H1 (cell line): ENCODE results near the gene PCNX3. TPM values are rescaled to one million over a fixed set of nuclear protein-coding genes. Genes with fewer than 3 reads are reported as not detected.

Experiments
- CTCF ChIA-PET: fragments of 300-600 bp; sonication (Branson Sonifier 250); formaldehyde crosslinking; loops from one replicate; lab custom pipeline; 2021; ENCODE audit not compliant: partially characterized antibody; lab: Charles Lee
- POLR2A ChIA-PET: fragments of 300-600 bp; sonication (Branson Sonifier 250); formaldehyde crosslinking; loops from one replicate; lab custom pipeline; 2021; ENCODE audit warnings: inconsistent platforms; ENCODE audit not compliant: partially characterized antibody; lab: Charles Lee
- DNase-seq, 2 experiments: peaks; one replicate each; pipeline versions ENCODE4 v3.0.0 to v3.0.0-alpha.2; 2010 to 2022; ENCODE audit warnings: low spot score in 2 of 2, low read depth in 1 of 2, mixed read lengths in 1 of 2
- FAIRE-seq: peaks from 2 replicates; lab custom pipeline; 2011; peaks lifted over from hg19 to GRCh38; lab: Jason Lieb, UNC
- H2AFZ ChIP-seq: 2 replicates; pipeline ENCODE4 v1.8.1; 2012; ENCODE audit warnings: low read length, inconsistent platforms
- H2AK5ac ChIP-seq: 2 replicates; pipeline ENCODE4 v1.6.1; 2013; ENCODE audit warnings: low read depth, low read length
- H2BK120ac ChIP-seq: replicated peaks from 2 replicates; pipeline ENCODE3; 2013; ENCODE audit warnings: low read depth, low read length, inconsistent platforms
- H2BK12ac ChIP-seq: 2 replicates; pipeline ENCODE4 v1.6.1; 2013; ENCODE audit warnings: low read depth, low read length
- H2BK15ac ChIP-seq: 2 replicates; pipeline ENCODE4 v1.6.1; 2013; ENCODE audit warnings: low read length
- H2BK20ac ChIP-seq: 2 replicates; pipeline ENCODE4 v1.6.1; 2013; ENCODE audit warnings: low read length
- H2BK5ac ChIP-seq: 2 replicates; pipeline ENCODE4 v1.6.1; 2013; ENCODE audit warnings: low read depth, low read length
- H3K14ac ChIP-seq: 2 replicates; pipeline ENCODE4 v1.6.1; 2013; ENCODE audit warnings: inconsistent platforms; ENCODE audit not compliant: insufficient read length
- H3K18ac ChIP-seq: 2 replicates; pipeline ENCODE4 v1.6.1; 2013; ENCODE audit warnings: low read length; ENCODE audit errors: extremely low read depth
- H3K23ac ChIP-seq: 2 replicates; pipeline ENCODE4 v1.6.1; 2013; ENCODE audit warnings: inconsistent platforms; ENCODE audit not compliant: insufficient read length
- H3K23me2 ChIP-seq: 2 replicates; pipeline ENCODE4 v1.6.1; 2013; ENCODE audit warnings: low read depth, low read length
- H3K27ac ChIP-seq: 2 replicates; pipeline ENCODE4 v1.6.1; 2011; ENCODE audit warnings: low read depth, low read length, inconsistent platforms
- H3K27me3 ChIP-seq, 4 experiments: replicated peaks in 1 of 4; 1 replicate in 1 of 4; 2 replicates in 3 of 4; pipeline versions ENCODE4 v1.6.1 to v1.8.1; 2011 to 2013; ENCODE audit warnings: low read length in 3 of 4, mild to moderate bottlenecking in 3 of 4, inconsistent platforms in 2 of 4, mixed read lengths in 2 of 4, moderate library complexity in 1 of 4; ENCODE audit not compliant: control insufficient read depth in 3 of 4, insufficient read depth in 3 of 4; ENCODE audit errors: extremely low read depth in 1 of 4
- H3K36me3 ChIP-seq, 4 experiments: 2 replicates each; pipeline versions ENCODE4 v1.6.1 to v1.8.1; 2011 to 2013; ENCODE audit warnings: mild to moderate bottlenecking in 4 of 4, low read length in 3 of 4, moderate library complexity in 2 of 4, control low read depth in 1 of 4, inconsistent platforms in 1 of 4; ENCODE audit not compliant: insufficient read depth in 4 of 4, control insufficient read depth in 2 of 4
- H3K4ac ChIP-seq: replicated peaks from 2 replicates; pipeline ENCODE3; 2013; ENCODE audit warnings: low read length, low read depth, mixed read lengths, inconsistent platforms; ENCODE audit not compliant: insufficient read length
- H3K4me1 ChIP-seq, 4 experiments: replicated peaks in 1 of 4; 1 replicate in 1 of 4; 2 replicates in 3 of 4; pipeline versions ENCODE4 v1.6.1 to v1.8.1; 2011 to 2013; ENCODE audit warnings: low read length in 3 of 4, inconsistent platforms in 2 of 4, mixed read lengths in 1 of 4; ENCODE audit not compliant: insufficient read depth in 4 of 4, control insufficient read depth in 3 of 4
- H3K4me2 ChIP-seq, 2 experiments: 2 replicates each; pipeline versions ENCODE4 v1.6.1 to v1.8.1; 2011 to 2013; ENCODE audit warnings: low read depth in 2 of 2, low read length in 2 of 2, control low read depth in 1 of 2, inconsistent platforms in 1 of 2, mild to moderate bottlenecking in 1 of 2; ENCODE audit not compliant: insufficient read depth in 1 of 2
- H3K4me3 ChIP-seq, 4 experiments: fragments of 200-600, 300-600 bp in 1 of 4; sonication (generic), shearing (Covaris generic), sonication (Bioruptor Twin) in 1 of 4; 2 replicates each; pipeline versions ENCODE4 v1.5.1 to v1.8.1; 2011 to 2016; ENCODE audit warnings: low read length in 4 of 4, low read depth in 3 of 4, control low read depth in 2 of 4, inconsistent platforms in 2 of 4, mild to moderate bottlenecking in 2 of 4, mixed read lengths in 1 of 4, moderate library complexity in 1 of 4; ENCODE audit not compliant: insufficient read depth in 2 of 4; ENCODE audit errors: extremely low read depth in 1 of 4
- H3K56ac ChIP-seq: replicated peaks from 2 replicates; pipeline ENCODE3; 2013; ENCODE audit warnings: low read depth, mild to moderate bottlenecking, mixed read lengths, low read length, inconsistent platforms; ENCODE audit not compliant: insufficient read length
- H3K79me1 ChIP-seq: 2 replicates; pipeline ENCODE4 v1.6.1; 2013; ENCODE audit warnings: low read depth, low read length, control low read depth
- H3K79me2 ChIP-seq, 2 experiments: 2 replicates each; pipeline versions ENCODE4 v1.6.1 to v1.8.1; 2012 to 2013; ENCODE audit warnings: low read length in 2 of 2, mild to moderate bottlenecking in 2 of 2, inconsistent platforms in 1 of 2; ENCODE audit not compliant: insufficient read depth in 2 of 2, control insufficient read depth in 1 of 2
- H3K9ac ChIP-seq, 4 experiments: replicated peaks in 1 of 4; 1 replicate in 1 of 4; 2 replicates in 3 of 4; pipeline versions ENCODE4 v1.6.1 to v1.8.1; 2011 to 2013; ENCODE audit warnings: low read depth in 3 of 4, low read length in 3 of 4, control low read depth in 2 of 4, mild to moderate bottlenecking in 2 of 4, moderate library complexity in 2 of 4, inconsistent platforms in 1 of 4; ENCODE audit errors: extremely low read depth in 1 of 4
- H3K9me3 ChIP-seq, 2 experiments: 2 replicates each; pipeline versions ENCODE4 v1.6.1 to v1.8.1; 2012 to 2013; ENCODE audit warnings: mild to moderate bottlenecking in 2 of 2, moderate library complexity in 2 of 2, control low read depth in 1 of 2, inconsistent platforms in 1 of 2, low read depth in 1 of 2, low read length in 1 of 2, mixed read lengths in 1 of 2; ENCODE audit not compliant: insufficient read depth in 2 of 2
- H4K20me1 ChIP-seq, 2 experiments: replicated peaks in 1 of 2; 2 replicates each; pipeline versions ENCODE3 to v1.8.1; 2011 to 2013; ENCODE audit warnings: inconsistent platforms in 2 of 2, low read length in 2 of 2, mild to moderate bottlenecking in 1 of 2; ENCODE audit not compliant: insufficient read depth in 2 of 2, control insufficient read depth in 1 of 2
- H4K5ac ChIP-seq: 2 replicates; pipeline ENCODE4 v1.6.1; 2013; ENCODE audit warnings: low read length, low read depth, mixed read lengths, inconsistent platforms; ENCODE audit not compliant: insufficient read length
- H4K8ac ChIP-seq: 2 replicates; pipeline ENCODE4 v1.8.0; 2013; ENCODE audit warnings: mild to moderate bottlenecking, moderate library complexity, low read length, inconsistent platforms; ENCODE audit not compliant: insufficient read depth; ENCODE audit errors: extremely low read depth
- H4K91ac ChIP-seq: replicated peaks from 2 replicates; pipeline ENCODE3; 2013; ENCODE audit warnings: low read length, mixed read lengths, inconsistent platforms; ENCODE audit not compliant: insufficient read length
- BACH1 ChIP-seq: IDR thresholded peaks from 2 replicates; pipeline ENCODE4 v1.6.1; 2012; ENCODE audit warnings: low read length, improper control_type of control experiment
- GTF2F1 ChIP-seq: IDR thresholded peaks from 2 replicates; pipeline ENCODE4 v1.6.1; 2012; ENCODE audit warnings: low read depth, low read length, improper control_type of control experiment, borderline replicate concordance
- JUN ChIP-seq: IDR thresholded peaks from 2 replicates; pipeline ENCODE4 v1.6.1; 2011; ENCODE audit warnings: low read depth, mild to moderate bottlenecking, improper control_type of control experiment, low read length
- KDM4A ChIP-seq: IDR thresholded peaks from one replicate; pipeline ENCODE4 v1.7.1; 2012; ENCODE audit warnings: low read depth, mild to moderate bottlenecking, moderate library complexity, low read length, inconsistent platforms; ENCODE audit not compliant: severe bottlenecking
- POLR2AphosphoS5 ChIP-seq: IDR thresholded peaks from 2 replicates; pipeline ENCODE4 v1.6.1; 2011; ENCODE audit warnings: low read depth, low read length
- RXRA ChIP-seq: IDR thresholded peaks from 2 replicates; pipeline ENCODE4 v1.6.1; 2011; ENCODE audit warnings: low read depth, mild to moderate bottlenecking, low read length, moderate library complexity; ENCODE audit not compliant: insufficient read depth
- SP4 ChIP-seq: IDR thresholded peaks from 2 replicates; pipeline ENCODE4 v1.6.1; 2012; ENCODE audit warnings: low read length, inconsistent platforms
- SRF ChIP-seq: IDR thresholded peaks from 2 replicates; pipeline ENCODE4 v1.6.1; 2011; ENCODE audit warnings: mild to moderate bottlenecking, low read depth, low read length, moderate library complexity
- ZNF274 ChIP-seq: IDR thresholded peaks from 2 replicates; pipeline ENCODE4 v1.7.0; 2012; ENCODE audit warnings: low read length, borderline replicate concordance; ENCODE audit errors: extremely low read depth
- WGBS, 2 experiments: shearing (Covaris generic) in 1 of 2; methylation state at CpG; one replicate each; pipeline versions ENCODE4 v1.1.6 to v1.1.7; 2013 to 2015; ENCODE audit warnings: low lambda C conversion rate in 2 of 2, mixed read lengths in 2 of 2, inconsistent platforms in 1 of 2, low coverage in 1 of 2, missing lambda C conversion rate in 1 of 2; ENCODE audit not compliant: insufficient replicate concordance in 2 of 2, insufficient coverage in 1 of 2, insufficient read length in 1 of 2; ENCODE audit errors: extremely low coverage in 1 of 2, missing lambda C conversion rate in 1 of 2; 5-methylcytosine and 5-hydroxymethylcytosine counted together
- polyA plus RNA-seq, 7 experiments: library from polyadenylated mRNA; depleted of rRNA in 3 of 7; stranded (reverse) in 5 of 7; unstranded in 2 of 7; fragments of >200 nt in 5 of 7; fragments of 200-250 nt in 2 of 7; gene quantifications; 1 replicate in 5 of 7; 2 replicates in 1 of 7; 4 replicates in 1 of 7; pipeline versions ENCODE4 v1.2.1 to v1.2.3, GENCODE V29; 2011 to 2013; ENCODE audit warnings: missing spikeins in 2 of 7, mixed read lengths in 2 of 7
- total RNA-seq: library from RNA; stranded (reverse); fragmentation: NEBNext Ultra II Directional; extraction: Animal tissue kit (Norgen Biotek cat#: 25700); gene quantifications from 2 replicates; pipeline ENCODE4 v1.2.1, GENCODE V29; 2021

Gene PCNX3
- total and polyA plus RNA-seq, 2 of the 8 experiments (the other 6 are each of a cell fraction or from before 2014, with no cell fraction given): 27.2 to 38.8 TPM

GRCh38 chr11:65580756-65581155, 34.8 kb upstream of the PCNX3 start:
- H4K5ac ChIP-seq: no peak overlapping the region
- H3K18ac ChIP-seq: no peak overlapping the region
- H3K56ac ChIP-seq: no peak overlapping the region
- 90% methylated on average over 5 of the region's 8 CpGs; no CpG with 5 or more reads in 1 of the 2 experiments for WGBS, 2 experiments
- no peak overlapping the region for H4K8ac ChIP-seq
- H2AK5ac ChIP-seq: no peak overlapping the region
- H3K27me3 ChIP-seq: peaks cover 27 to 61% (median 48%) of the 10 kb centered on the region in 4 experiments
- no peaks in the 10 kb centered on the region for H3K36me3 ChIP-seq
- no peaks in the 10 kb centered on the region for H4K20me1 ChIP-seq
- H3K9ac ChIP-seq: no peak overlapping the region
- H3K4me1 ChIP-seq: peaks cover 0 to 15% (median 7%) of the 10 kb centered on the region in 4 experiments; a peak in 5 of 7 replicates
- H2BK120ac ChIP-seq: no peak overlapping the region
- H3K4me3 ChIP-seq: no peak overlapping the region
- no peak overlapping the region for H3K4ac ChIP-seq
- no peak overlapping the region for H2BK12ac ChIP-seq
- no peak overlapping the region for H2BK5ac ChIP-seq
- H3K14ac ChIP-seq: no peak overlapping the region
- FAIRE-seq (no peak), DNase-seq (no peak)
- H2BK20ac ChIP-seq: no peak overlapping the region
- no peaks in the 10 kb centered on the region for H3K9me3 ChIP-seq
- no peak overlapping the region for H3K27ac ChIP-seq
- no peak overlapping the region for H2AFZ ChIP-seq
- peaks cover 6% of the 10 kb centered on the region; the same call in 1 of the 2 replicates for H3K23me2 ChIP-seq
- no peak overlapping the region for H4K91ac ChIP-seq
- ChIA-PET CTCF (interaction anchor here (1.5 to 14.5 kb wide), 4 partner anchors 9 to 40 kb away, joined by 5 to 162 read pairs (median 60); partner anchors contain the start of genes FAM89B and ZNRD2), POLR2A (interaction anchor here (0.8 to 1.4 kb wide), 3 partner anchors 9 to 279 kb away, joined by 3 read pairs; partner anchors contain the start of genes FAM89B, KCNK7 and MUS81)
- H2BK15ac ChIP-seq: no peak overlapping the region
- H3K79me2 ChIP-seq: no peaks in the 10 kb centered on the region
- H3K79me1 ChIP-seq: no peaks in the 10 kb centered on the region
- H3K23ac ChIP-seq: no peak overlapping the region
- H3K4me2 ChIP-seq: no peak overlapping the region
- TF ChIP-seq JUN (no peak), BACH1 (no peak), SP4 (no peak), GTF2F1 (no peak), KDM4A (no peak), ZNF274 (no peak), POLR2AphosphoS5 (no peak), SRF (no peak), RXRA (no peak)
